CD4-positive, alpha-beta T cell (primary cell): ENCODE measurements around the gene LRRC2. TPM values are rescaled to one million over a fixed set of nuclear protein-coding genes. Genes with fewer than 3 reads are reported as not detected.

Source experiments
- ATAC-seq: fragments of 200-7000 bp; cut with Tn5 transposase; one replicate; pipeline ENCODE4 v1.10.0; 2022; ENCODE audit warnings: mild to moderate bottlenecking; ENCODE audit not compliant: poor library complexity
- CTCF ChIA-PET: fragments of 350-600 bp; sonication (Branson Sonifier 250); formaldehyde crosslinking; loops from one replicate; lab custom pipeline; 2021; ENCODE audit warnings: antibody characterized with exemption, inconsistent platforms; lab: Charles Lee
- POLR2A ChIA-PET: fragments of 350-600 bp; sonication (Branson Sonifier 250); formaldehyde crosslinking; loops from one replicate; lab custom pipeline; 2021; ENCODE audit warnings: antibody characterized with exemption, inconsistent platforms; lab: Charles Lee
- DNase-seq, 14 experiments: peaks; one replicate each; pipeline ENCODE4 v3.0.0-alpha.2; 2013 to 2020; ENCODE audit warnings: mixed read lengths in 2 of 14
- H3K27ac ChIP-seq, 2 donors: one replicate each; pipeline versions ENCODE4 v1.5.1 to v1.7.0; 2013; ENCODE audit warnings: low read length in 2 of 2, low read depth in 1 of 2, mild to moderate bottlenecking in 1 of 2
- H3K27me3 ChIP-seq, 2 experiments: 1 replicate in 1 of 2; 2 replicates in 1 of 2; pipeline versions ENCODE4 v1.6.1 to v1.7.0; 2013; ENCODE audit warnings: low read length in 2 of 2, control low read depth in 1 of 2, mild to moderate bottlenecking in 1 of 2, moderate library complexity in 1 of 2; ENCODE audit not compliant: insufficient read depth in 2 of 2, control insufficient read depth in 1 of 2
- H3K36me3 ChIP-seq: one replicate; pipeline ENCODE4 v1.6.1; 2013; ENCODE audit warnings: low read length, control low read depth; ENCODE audit not compliant: insufficient read depth
- H3K4me1 ChIP-seq: one replicate; pipeline ENCODE4 v1.6.1; 2013; ENCODE audit warnings: low read length, control low read depth; ENCODE audit not compliant: insufficient read depth
- H3K4me3 ChIP-seq: one replicate; pipeline ENCODE4 v1.5.1; 2013; ENCODE audit warnings: mild to moderate bottlenecking, low read length, moderate library complexity
- H3K9me3 ChIP-seq, 2 experiments: 1 replicate in 1 of 2; 2 replicates in 1 of 2; pipeline versions ENCODE4 v1.6.1 to v1.7.0; 2013; ENCODE audit warnings: low read length in 2 of 2, mild to moderate bottlenecking in 2 of 2, control low read depth in 1 of 2, moderate library complexity in 1 of 2; ENCODE audit not compliant: control insufficient read depth in 1 of 2, insufficient read depth in 1 of 2
- H3K27ac Mint-ChIP-seq: one replicate; pipeline ENCODE4 v1.8.0; 2020; ENCODE audit warnings: mixed read lengths
- H3K27me3 Mint-ChIP-seq: one replicate; pipeline ENCODE4 v1.8.0; 2021; ENCODE audit warnings: mixed read lengths
- H3K36me3 Mint-ChIP-seq: one replicate; pipeline ENCODE4 v1.8.0; 2021; ENCODE audit warnings: low read depth, mixed read lengths
- H3K4me1 Mint-ChIP-seq: one replicate; pipeline ENCODE4 v1.8.0; 2021; ENCODE audit warnings: low read depth, mixed read lengths
- H3K4me3 Mint-ChIP-seq: one replicate; pipeline ENCODE4 v1.8.0; 2020; ENCODE audit warnings: mild to moderate bottlenecking, mixed read lengths
- H3K9me3 Mint-ChIP-seq: one replicate; pipeline ENCODE4 v1.8.0; 2020; ENCODE audit warnings: mixed read lengths
- intact Hi-C, 2 experiments: fragments of 100-400 bp; cut with DNase I in 1 of 2; cut with micrococcal nuclease in 1 of 2; formaldehyde crosslinking; loops; one replicate each; pipeline versions ENCODE4 v1.15.1 to v1.9.0; 2023 to 2025; cut with DNase I, micrococcal nuclease
- total RNA-seq, 174 experiments: library from RNA in 2 of 174; stranded (reverse) in 2 of 174; gene quantifications; one replicate each; pipeline ENCODE4 v1.2.3 and lab custom pipeline; 2021 to 2026
- TF ChIP-seq, protein P1 (sequence below): fragments of 200-600 bp; IDR thresholded peaks from one replicate; pipeline ENCODE4 v1.8.0; 2022; ENCODE audit warnings: antibody characterized with exemption, mild to moderate bottlenecking

LRRC2 gene
- total RNA-seq, 2 experiments from 2014 or later = 0.59 to 0.91 TPM

DNA sequence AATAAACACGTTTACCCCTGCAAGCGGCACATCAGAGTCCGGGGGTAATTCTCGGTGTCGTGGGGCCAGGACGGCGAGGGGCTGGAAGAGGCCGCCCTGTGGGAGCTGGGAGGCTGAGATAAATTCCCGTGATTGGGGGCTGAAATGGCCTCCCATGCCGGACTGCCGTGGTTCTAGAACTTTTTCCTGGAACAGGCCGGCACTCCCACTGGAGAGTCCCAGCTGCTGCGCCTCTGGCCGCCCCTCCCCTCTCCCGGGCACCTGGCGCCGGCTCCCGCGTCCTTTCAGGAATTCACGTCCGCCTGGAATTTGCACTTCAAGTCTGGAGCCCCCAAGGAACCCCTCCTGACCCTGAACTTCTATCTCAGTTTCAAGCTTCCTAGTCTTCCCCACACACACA is 10.8 kb upstream of the LRRC2 start:
- Mint-ChIP-seq H3K4me1 (peaks cover 11% of the 10 kb centered on the region), H3K4me3 (no peak overlapping the region), H3K27ac (no peak overlapping the region), H3K9me3 (no peaks in the 10 kb centered on the region), H3K27me3 (peaks cover 5% of the 10 kb centered on the region), H3K36me3 (no peaks in the 10 kb centered on the region)
- Histone ChIP-seq H3K9me3 (no peaks in the 10 kb centered on the region), H3K27ac (no peak overlapping the region), H3K4me3 (no peak overlapping the region), H3K27me3 (peaks cover 0 to 2% of the 10 kb centered on the region in 2 experiments), H3K36me3 (no peaks in the 10 kb centered on the region), H3K4me1 (no peaks in the 10 kb centered on the region)
- intact Hi-C loops = no loop called here
- no peak for DNase-seq
- no peak for ATAC-seq
- ChIA-PET CTCF (interaction anchor here (1.5 kb wide), 1 partner anchor 88 kb away, joined by 3 read pairs; no protein-coding TSS in a partner anchor), POLR2A (no interaction called here)
- TF ChIP-seq, protein P1, sequence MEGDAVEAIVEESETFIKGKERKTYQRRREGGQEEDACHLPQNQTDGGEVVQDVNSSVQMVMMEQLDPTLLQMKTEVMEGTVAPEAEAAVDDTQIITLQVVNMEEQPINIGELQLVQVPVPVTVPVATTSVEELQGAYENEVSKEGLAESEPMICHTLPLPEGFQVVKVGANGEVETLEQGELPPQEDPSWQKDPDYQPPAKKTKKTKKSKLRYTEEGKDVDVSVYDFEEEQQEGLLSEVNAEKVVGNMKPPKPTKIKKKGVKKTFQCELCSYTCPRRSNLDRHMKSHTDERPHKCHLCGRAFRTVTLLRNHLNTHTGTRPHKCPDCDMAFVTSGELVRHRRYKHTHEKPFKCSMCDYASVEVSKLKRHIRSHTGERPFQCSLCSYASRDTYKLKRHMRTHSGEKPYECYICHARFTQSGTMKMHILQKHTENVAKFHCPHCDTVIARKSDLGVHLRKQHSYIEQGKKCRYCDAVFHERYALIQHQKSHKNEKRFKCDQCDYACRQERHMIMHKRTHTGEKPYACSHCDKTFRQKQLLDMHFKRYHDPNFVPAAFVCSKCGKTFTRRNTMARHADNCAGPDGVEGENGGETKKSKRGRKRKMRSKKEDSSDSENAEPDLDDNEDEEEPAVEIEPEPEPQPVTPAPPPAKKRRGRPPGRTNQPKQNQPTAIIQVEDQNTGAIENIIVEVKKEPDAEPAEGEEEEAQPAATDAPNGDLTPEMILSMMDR = no peak

DNA sequence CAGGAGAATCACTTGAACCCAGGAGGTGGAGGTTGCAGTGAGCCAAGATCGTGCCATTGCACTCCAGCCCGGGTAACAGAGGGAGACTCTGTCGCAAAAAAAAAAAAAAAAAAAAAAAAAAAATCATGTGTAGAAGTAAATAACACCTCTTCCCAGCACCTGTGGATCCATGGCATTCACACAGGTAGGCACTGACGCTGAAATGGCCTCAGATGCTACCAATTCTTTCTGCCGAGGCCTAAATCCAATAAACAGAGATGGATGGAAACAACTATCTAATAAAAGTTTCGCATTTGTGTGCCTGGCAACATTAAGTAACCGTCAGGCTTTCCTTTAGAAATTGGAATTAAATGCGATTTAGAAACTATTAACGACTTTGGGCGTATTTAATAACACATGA is 10.3 kb upstream of the LRRC2 start:
- Mint-ChIP-seq H3K36me3 (no peaks in the 10 kb centered on the region), H3K4me3 (no peak overlapping the region), H3K27ac (no peak overlapping the region), H3K9me3 (no peaks in the 10 kb centered on the region), H3K27me3 (peaks cover 5% of the 10 kb centered on the region), H3K4me1 (peaks cover 11% of the 10 kb centered on the region)
- Histone ChIP-seq H3K4me3 (no peak overlapping the region), H3K9me3 (no peaks in the 10 kb centered on the region), H3K27ac (no peak overlapping the region), H3K4me1 (no peaks in the 10 kb centered on the region), H3K27me3 (peaks cover 0 to 2% of the 10 kb centered on the region in 2 experiments), H3K36me3 (no peaks in the 10 kb centered on the region)
- intact Hi-C loops = no loop called here
- DNase-seq (no peak), ATAC-seq (no peak)
- POLR2A ChIA-PET = no interaction called here
- CTCF ChIA-PET = interaction anchor here (1.5 kb wide), 1 partner anchor 88 kb away, joined by 3 read pairs; no protein-coding TSS in a partner anchor
- TF ChIP-seq, protein P1 = no peak

DNA sequence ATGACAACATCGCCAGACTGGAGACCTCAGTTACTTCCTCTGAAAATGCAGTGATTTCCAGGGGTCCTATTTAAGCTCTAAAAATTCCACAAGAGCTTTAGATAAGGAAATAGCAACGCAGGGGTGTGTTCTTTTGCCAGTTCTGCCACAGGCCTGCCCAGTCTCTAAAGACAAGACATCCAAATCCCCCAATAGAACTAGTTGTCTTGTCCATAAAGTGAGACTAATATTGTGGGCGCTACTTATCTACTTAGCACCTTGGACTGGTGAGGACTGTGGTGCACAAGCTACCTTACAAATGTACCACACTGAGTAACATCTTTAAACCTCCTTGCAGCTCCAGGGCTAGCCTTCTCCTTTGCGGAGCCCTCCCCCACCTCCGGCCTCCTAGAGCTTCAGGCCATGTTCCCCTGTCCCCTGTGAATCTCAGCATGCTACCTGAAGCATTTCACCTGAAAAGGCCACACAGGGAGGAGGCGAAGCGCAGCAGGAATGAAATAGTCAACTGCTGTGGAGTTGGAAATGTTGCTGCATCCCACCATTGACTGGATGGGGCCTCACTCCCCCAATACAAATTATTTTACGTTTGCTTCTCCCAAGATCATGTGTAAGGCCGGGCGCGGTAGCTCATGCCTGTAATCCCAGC is 9.6 kb upstream of the LRRC2 start:
- no peaks in the 10 kb centered on the region for H3K36me3 ChIP-seq
- Mint-ChIP-seq H3K4me3 (no peak overlapping the region), H3K4me1 (peaks cover 11% of the 10 kb centered on the region), H3K27ac (no peak overlapping the region), H3K9me3 (no peaks in the 10 kb centered on the region), H3K27me3 (peaks cover 5% of the 10 kb centered on the region), H3K36me3 (no peaks in the 10 kb centered on the region)
- ATAC-seq (no peak), DNase-seq (no peak)
- H3K4me3 ChIP-seq = no peak overlapping the region
- peaks cover 0 to 2% of the 10 kb centered on the region in 2 experiments for H3K27me3 ChIP-seq
- no peaks in the 10 kb centered on the region for H3K9me3 ChIP-seq
- TF ChIP-seq, protein P1 = no peak
- H3K27ac ChIP-seq = no peak overlapping the region
- no peaks in the 10 kb centered on the region for H3K4me1 ChIP-seq
- intact Hi-C loops = no loop called here
- ChIA-PET CTCF (no interaction called here), POLR2A (no interaction called here)
